Tibial nerve (tissue), 4 donors: ENCODE results near the gene FBL. TPM values are rescaled to one million over a fixed set of nuclear protein-coding genes. Genes with fewer than 3 reads are reported as not detected.
"Not testable (repeated sequence)": the region's sequence is repeated elsewhere in the genome, so short reads cannot be mapped to it uniquely, and the experiment has no call there.

Experiments
- DNase-seq, 2 donors: peaks; one replicate each; pipeline ENCODE4 v3.0.0-alpha.2; 2019; ENCODE audit warnings: low spot score in 2 of 2
- H3K27ac ChIP-seq, 4 donors: fragments of 200-600 bp; sonication (generic) in 3 of 4; one replicate each; pipeline ENCODE4 v1.5.1; 2017 to 2019; ENCODE audit warnings: mild to moderate bottlenecking in 1 of 4
- H3K27me3 ChIP-seq, 2 donors: fragments of 200-600 bp; sonication (generic) in 1 of 2; one replicate each; pipeline versions ENCODE4 v1.5.1 to v1.6.0; 2017 to 2019
- H3K36me3 ChIP-seq, 3 donors: fragments of 200-600 bp; sonication (generic); one replicate each; pipeline ENCODE4 v1.5.1; 2018 to 2019
- H3K4me1 ChIP-seq, 4 donors: fragments of 200-600 bp; sonication (generic) in 3 of 4; one replicate each; pipeline ENCODE4 v1.5.1; 2017 to 2019
- H3K4me3 ChIP-seq, 4 donors: fragments of 200-600 bp; sonication (generic) in 3 of 4; one replicate each; pipeline ENCODE4 v1.5.1; 2017 to 2019; ENCODE audit warnings: mild to moderate bottlenecking in 1 of 4, moderate library complexity in 1 of 4
- H3K9me3 ChIP-seq, 4 donors: fragments of 200-600 bp; sonication (generic) in 3 of 4; one replicate each; pipeline ENCODE4 v1.5.1; 2017 to 2019
- EP300 ChIP-seq, 2 donors: sonication (generic); formaldehyde crosslinking; IDR thresholded peaks; one replicate each; pipeline ENCODE4 v1.6.1; 2017; ENCODE audit warnings: antibody characterized with exemption in 2 of 2, mild to moderate bottlenecking in 1 of 2
- POLR2A ChIP-seq, 2 donors: fragments of 450-650 bp; IDR thresholded peaks; one replicate each; pipeline ENCODE4 v1.6.1; 2017; ENCODE audit warnings: antibody characterized with exemption in 2 of 2, mild to moderate bottlenecking in 2 of 2, moderate library complexity in 2 of 2
- whole genome bisulfite sequencing, 2 donors: methylation state at CpG; one replicate each; pipeline ENCODE4 v1.1.5; 2018; 5-methylcytosine and 5-hydroxymethylcytosine counted together
- total RNA-seq, 4 donors: library from RNA; depleted of rRNA; stranded (reverse); fragments of >200 nt; gene quantifications; one replicate each; pipeline ENCODE4 v1.1.0, GENCODE V29; 2016
- TF ChIP-seq, protein P1 (sequence below), 5 experiments: fragments of 200-600 bp in 3 of 5; fragments of 450-650 bp in 2 of 5; sonication (generic) in 3 of 5; IDR thresholded peaks; one replicate each; pipeline ENCODE4 v1.5.1; 2016 to 2019; ENCODE audit warnings: antibody characterized with exemption in 5 of 5, mild to moderate bottlenecking in 3 of 5, moderate library complexity in 2 of 5

Gene FBL
- total RNA-seq, 4 donors from 2014 or later = 170 to 204 (median 177) TPM

GRCh38 chr19:39818626-39819097 lies 27.5 kb downstream of the FBL start:
- Histone ChIP-seq H3K9me3 (no peaks in the 10 kb centered on the region), H3K36me3 (peaks cover 0 to 26% (median 0%) of the 10 kb centered on the region in 3 donors), H3K4me3 (no peak overlapping the region), H3K27me3 (no peaks in the 10 kb centered on the region), H3K27ac (no peak overlapping the region), H3K4me1 (peaks cover 0 to 13% (median 0%) of the 10 kb centered on the region in 4 donors)
- WGBS, 2 donors = 82 to 87% methylated on average over 4 of the region's 4 CpGs
- TF ChIP-seq EP300 (IDR thresholded peaks at IDR 0.05) (no peak), POLR2A (IDR thresholded peaks at IDR 0.05) (no peak)
- TF ChIP-seq, protein P1, sequence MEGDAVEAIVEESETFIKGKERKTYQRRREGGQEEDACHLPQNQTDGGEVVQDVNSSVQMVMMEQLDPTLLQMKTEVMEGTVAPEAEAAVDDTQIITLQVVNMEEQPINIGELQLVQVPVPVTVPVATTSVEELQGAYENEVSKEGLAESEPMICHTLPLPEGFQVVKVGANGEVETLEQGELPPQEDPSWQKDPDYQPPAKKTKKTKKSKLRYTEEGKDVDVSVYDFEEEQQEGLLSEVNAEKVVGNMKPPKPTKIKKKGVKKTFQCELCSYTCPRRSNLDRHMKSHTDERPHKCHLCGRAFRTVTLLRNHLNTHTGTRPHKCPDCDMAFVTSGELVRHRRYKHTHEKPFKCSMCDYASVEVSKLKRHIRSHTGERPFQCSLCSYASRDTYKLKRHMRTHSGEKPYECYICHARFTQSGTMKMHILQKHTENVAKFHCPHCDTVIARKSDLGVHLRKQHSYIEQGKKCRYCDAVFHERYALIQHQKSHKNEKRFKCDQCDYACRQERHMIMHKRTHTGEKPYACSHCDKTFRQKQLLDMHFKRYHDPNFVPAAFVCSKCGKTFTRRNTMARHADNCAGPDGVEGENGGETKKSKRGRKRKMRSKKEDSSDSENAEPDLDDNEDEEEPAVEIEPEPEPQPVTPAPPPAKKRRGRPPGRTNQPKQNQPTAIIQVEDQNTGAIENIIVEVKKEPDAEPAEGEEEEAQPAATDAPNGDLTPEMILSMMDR (IDR thresholded peaks at IDR 0.05) = no peak
- no peak for DNase-seq

- H3K36me3 ChIP-seq = peaks cover 0 to 26% (median 0%) of the 10 kb centered on the region in 3 donors
- no peak for DNase-seq
- no peak for TF ChIP-seq POLR2A (IDR thresholded peaks at IDR 0.05)
- H3K4me3 ChIP-seq = no peak overlapping the region
- no peak overlapping the region for H3K27ac ChIP-seq
- WGBS, 2 donors = 86 to 90% methylated on average over 12 of the region's 12 CpGs
- no peaks in the 10 kb centered on the region for H3K9me3 ChIP-seq
- H3K4me1 ChIP-seq = peaks cover 0 to 7% (median 0%) of the 10 kb centered on the region in 4 donors
- no peaks in the 10 kb centered on the region for H3K27me3 ChIP-seq
These were observed 28.2 kb downstream of the FBL start for GRCh38 chr19:39817888-39818561.

DNA sequence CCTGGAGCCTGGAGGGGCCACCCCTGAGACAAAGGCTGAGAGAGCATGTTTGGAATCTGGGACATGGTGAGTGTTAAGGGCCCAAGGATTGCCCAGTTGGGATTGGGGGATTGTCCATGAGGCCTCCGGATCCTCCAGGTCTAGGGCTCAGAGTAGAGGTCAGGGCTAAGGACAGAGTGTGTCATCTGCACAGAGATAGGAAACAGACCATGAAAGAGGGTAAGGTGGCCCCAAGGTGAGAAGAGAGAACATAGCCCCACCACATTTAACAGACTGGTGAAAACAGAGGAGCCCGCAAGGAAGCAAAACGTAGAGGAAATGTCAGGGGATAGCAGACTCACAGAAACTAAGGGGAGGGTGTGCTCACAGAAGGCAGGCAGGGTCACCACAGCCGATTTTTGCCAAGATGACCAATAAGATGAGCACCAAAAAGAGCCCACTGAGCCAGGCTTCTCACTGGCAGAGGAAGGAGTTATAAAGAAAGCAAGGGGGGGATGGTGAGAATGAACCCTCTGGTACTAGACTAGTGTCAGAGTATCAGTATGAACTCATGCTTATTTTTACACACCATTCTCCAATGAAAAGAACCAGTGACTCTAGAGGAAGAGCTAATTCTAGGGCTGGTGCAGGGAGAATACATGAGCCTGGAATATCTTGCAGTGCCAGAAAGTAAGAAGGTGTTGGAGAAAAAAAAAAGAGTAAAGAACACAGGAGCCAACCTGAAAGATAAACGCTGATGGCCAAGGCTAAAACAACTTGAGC lies 29.7 kb downstream of the FBL start:
- Histone ChIP-seq H3K9me3 (no peaks in the 10 kb centered on the region), H3K4me3 (no peak overlapping the region), H3K27ac (no peak overlapping the region), H3K27me3 (no peaks in the 10 kb centered on the region), H3K36me3 (peaks cover 0 to 21% (median 0%) of the 10 kb centered on the region in 3 donors), H3K4me1 (no peaks in the 10 kb centered on the region)
- DNase-seq = no peak
- WGBS, 2 donors = 78 to 82% methylated on average over 5 of the region's 5 CpGs
- TF ChIP-seq POLR2A (IDR thresholded peaks at IDR 0.05) (no peak), EP300 (IDR thresholded peaks at IDR 0.05) (no peak)
- TF ChIP-seq, protein P1 (IDR thresholded peaks at IDR 0.05) = no peak

GRCh38 chr19:39814595-39814994 lies 31.6 kb downstream of the FBL start:
- TF ChIP-seq, protein P1 (IDR thresholded peaks at IDR 0.05) = no peak
- no peak for TF ChIP-seq POLR2A (IDR thresholded peaks at IDR 0.05)
- TF ChIP-seq EP300 (IDR thresholded peaks at IDR 0.05) = no peak
- Histone ChIP-seq H3K27me3 (no peaks in the 10 kb centered on the region), H3K27ac (no peak overlapping the region), H3K9me3 (peaks cover 0 to 1% (median 0%) of the 10 kb centered on the region in 4 donors), H3K4me1 (no peaks in the 10 kb centered on the region), H3K36me3 (peaks cover 0 to 17% (median 0%) of the 10 kb centered on the region in 3 donors), H3K4me3 (no peak overlapping the region)
- WGBS, 2 donors = 77 to 82% methylated on average over 3 of the region's 3 CpGs
- no peak for DNase-seq

DNA sequence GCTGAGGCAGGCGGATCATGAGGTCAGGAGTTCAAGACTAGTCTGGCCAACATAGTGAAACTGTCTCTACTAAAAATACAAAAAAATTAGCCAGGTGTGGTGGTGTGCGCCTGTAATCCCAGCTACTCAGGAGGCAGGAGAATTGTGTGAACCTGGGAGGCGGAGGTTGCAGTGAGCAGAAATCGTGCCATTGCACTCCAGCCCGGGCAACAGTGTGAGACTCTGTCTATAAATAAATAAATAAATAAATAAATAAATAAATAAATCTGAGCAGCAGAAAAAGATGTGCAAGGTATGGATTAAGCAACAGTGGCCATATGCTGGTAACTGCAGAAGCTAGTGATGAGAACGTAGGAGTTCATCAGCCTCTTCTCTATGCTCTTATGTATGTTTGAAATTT lies 32.1 kb downstream of the FBL start:
- not testable (repeated sequence) for H3K27me3 ChIP-seq, DNase-seq, H3K27ac ChIP-seq, H3K4me3 ChIP-seq, H3K4me1 ChIP-seq, H3K9me3 ChIP-seq
- peaks cover 0 to 17% (median 0%) of the 10 kb centered on the region in 3 donors for H3K36me3 ChIP-seq
- WGBS, 2 donors = 88 to 90% methylated on average over 6 of the region's 6 CpGs
